GM12891 (cell line): Measurements from ENCODE around the gene ROBO4.
A peak's percentile ranks its signal among the peaks of the same experiment; 100 is the strongest.

Source experiments
- DNase-seq: peaks from one replicate; pipeline ENCODE4 v3.0.0; 2011; ENCODE audit warnings: low spot score; ENCODE audit not compliant: insufficient read length
- FAIRE-seq: peaks from 2 replicates; lab custom pipeline; 2011; peaks lifted over from hg19 to GRCh38; lab: Jason Lieb, UNC
- PAX5 ChIP-seq: IDR thresholded peaks from 2 replicates; pipeline ENCODE4 v1.6.1; 2011; ENCODE audit warnings: low read length, moderate library complexity, mild to moderate bottlenecking; ENCODE audit not compliant: insufficient read depth, severe bottlenecking
- POLR2A ChIP-seq: IDR thresholded peaks from 2 replicates; pipeline ENCODE4 v1.6.1; 2011; ENCODE audit warnings: low read depth, low read length, control low read depth
- POLR2AphosphoS5 ChIP-seq: IDR thresholded peaks from 2 replicates; pipeline ENCODE4 v1.6.1; 2011; ENCODE audit warnings: low read depth, low read length, control low read depth
- POU2F2 ChIP-seq: IDR thresholded peaks from 2 replicates; pipeline ENCODE4 v1.6.1; 2011; ENCODE audit warnings: low read depth, mild to moderate bottlenecking, control low read depth, low read length, moderate library complexity
- SPI1 ChIP-seq: IDR thresholded peaks from 2 replicates; pipeline ENCODE4 v1.6.1; 2011; ENCODE audit warnings: low read depth, low read length, control low read depth
- TAF1 ChIP-seq: IDR thresholded peaks from 2 replicates; pipeline ENCODE4 v1.6.1; 2011; ENCODE audit warnings: low read depth, low read length, control low read depth

The ROBO4 gene

GRCh38 chr11:124898263-124898680, 607 bp upstream of the ROBO4 start:
- TF ChIP-seq POLR2AphosphoS5 (no peak), POLR2A (no peak), TAF1 (no peak)
- FAIRE-seq (no peak), DNase-seq (no peak)

GRCh38 chr11:124896821-124897391, 759 bp downstream of the ROBO4 start:
- no peak for FAIRE-seq
- DNase-seq: no peak
- no peak for TF ChIP-seq PAX5
- no peak for TF ChIP-seq POLR2AphosphoS5

GRCh38 chr11:124896071-124896750, 1.5 kb downstream of the ROBO4 start:
- TF ChIP-seq POU2F2: no peak
- no peak for TF ChIP-seq POLR2AphosphoS5
- TF ChIP-seq POLR2A: no peak
- TF ChIP-seq SPI1: no peak
- TF ChIP-seq TAF1: no peak
- no peak for TF ChIP-seq PAX5
- DNase-seq (no peak), FAIRE-seq (no peak)

GRCh38 chr11:124895471-124895971, 2.1 kb downstream of the ROBO4 start:
- no peak for DNase-seq
- FAIRE-seq: no peak
- TF ChIP-seq SPI1 (no peak), POU2F2 (no peak), TAF1 (no peak), PAX5 (no peak), POLR2A (no peak), POLR2AphosphoS5 (no peak)

GRCh38 chr11:124894606-124895430, 2.8 kb downstream of the ROBO4 start:
- FAIRE-seq (no peak), DNase-seq (no peak)
- TF ChIP-seq POLR2AphosphoS5 (no peak), POLR2A (no peak), TAF1 (no peak), POU2F2 (no peak), SPI1 (no peak), PAX5 (no peak)

GRCh38 chr11:124893781-124894401, 3.8 kb downstream of the ROBO4 start:
- DNase-seq (no peak), FAIRE-seq (no peak)
- TF ChIP-seq POU2F2 (no peak), TAF1 (no peak), SPI1 (no peak), POLR2A (no peak), POLR2AphosphoS5 (no peak), PAX5 (no peak)

- no peak for TF ChIP-seq POLR2A
- no peak for TF ChIP-seq PAX5
- TF ChIP-seq POU2F2: no peak
- no peak for TF ChIP-seq TAF1
- TF ChIP-seq POLR2AphosphoS5: no peak
- no peak for TF ChIP-seq SPI1
- FAIRE-seq (no peak), DNase-seq (peak; percentile 2)
Measured at GRCh38 chr11:124892750-124893454, 4.8 kb downstream of the ROBO4 start.

- TF ChIP-seq TAF1 (no peak), POLR2AphosphoS5 (no peak), POU2F2 (no peak), PAX5 (no peak), POLR2A (no peak), SPI1 (no peak)
- DNase-seq (no peak), FAIRE-seq (no peak)
Measured at GRCh38 chr11:124892146-124892545, 5.5 kb downstream of the ROBO4 start.

GRCh38 chr11:124891373-124891861, 6.2 kb downstream of the ROBO4 start:
- DNase-seq: no peak
- no peak for TF ChIP-seq TAF1
- TF ChIP-seq SPI1: no peak
- FAIRE-seq: no peak
